ENCODE data around the gene KCNK6. TPM values are rescaled to one million over a fixed set of nuclear protein-coding genes. Genes with fewer than 3 reads are reported as not detected.

Gene KCNK6
- total RNA-seq, 4 donors from 2014 or later, result 2.3 to 13.0 (median 4.2) TPM

DNA sequence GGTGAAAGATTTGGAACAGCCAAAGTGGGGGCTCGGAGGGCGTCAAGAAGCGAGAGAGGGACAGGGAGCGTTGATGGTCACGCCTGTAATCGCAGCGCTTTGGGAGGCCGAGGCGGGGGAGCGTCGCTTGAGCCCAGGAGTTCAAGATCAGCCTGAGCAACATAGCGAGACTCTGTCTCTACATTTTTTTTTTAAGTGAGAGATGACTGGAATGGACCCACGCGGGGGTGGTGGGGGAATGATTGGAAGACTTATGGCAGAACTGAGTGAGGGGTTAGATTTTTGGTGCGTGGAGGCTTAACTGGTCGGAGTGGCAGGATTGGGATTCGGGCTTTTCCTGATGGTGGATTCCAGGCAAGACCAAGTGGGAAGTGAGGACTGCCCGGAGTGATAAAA is 55.5 kb downstream of the KCNK6 start:
- TF ChIP-seq, protein P1, sequence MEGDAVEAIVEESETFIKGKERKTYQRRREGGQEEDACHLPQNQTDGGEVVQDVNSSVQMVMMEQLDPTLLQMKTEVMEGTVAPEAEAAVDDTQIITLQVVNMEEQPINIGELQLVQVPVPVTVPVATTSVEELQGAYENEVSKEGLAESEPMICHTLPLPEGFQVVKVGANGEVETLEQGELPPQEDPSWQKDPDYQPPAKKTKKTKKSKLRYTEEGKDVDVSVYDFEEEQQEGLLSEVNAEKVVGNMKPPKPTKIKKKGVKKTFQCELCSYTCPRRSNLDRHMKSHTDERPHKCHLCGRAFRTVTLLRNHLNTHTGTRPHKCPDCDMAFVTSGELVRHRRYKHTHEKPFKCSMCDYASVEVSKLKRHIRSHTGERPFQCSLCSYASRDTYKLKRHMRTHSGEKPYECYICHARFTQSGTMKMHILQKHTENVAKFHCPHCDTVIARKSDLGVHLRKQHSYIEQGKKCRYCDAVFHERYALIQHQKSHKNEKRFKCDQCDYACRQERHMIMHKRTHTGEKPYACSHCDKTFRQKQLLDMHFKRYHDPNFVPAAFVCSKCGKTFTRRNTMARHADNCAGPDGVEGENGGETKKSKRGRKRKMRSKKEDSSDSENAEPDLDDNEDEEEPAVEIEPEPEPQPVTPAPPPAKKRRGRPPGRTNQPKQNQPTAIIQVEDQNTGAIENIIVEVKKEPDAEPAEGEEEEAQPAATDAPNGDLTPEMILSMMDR (IDR thresholded peaks at IDR 0.05), result no peak
- TF ChIP-seq EP300 (IDR thresholded peaks at IDR 0.05) (no peak), POLR2AphosphoS5 (IDR thresholded peaks at IDR 0.05) (no peak), POLR2A (IDR thresholded peaks at IDR 0.05; ENCODE audit: low read depth) (no peak)
- H3K4me1 ChIP-seq, result peaks cover 23 to 38% (median 31%) of the 10 kb centered on the region in 4 donors
- no peaks in the 10 kb centered on the region for H3K9me3 ChIP-seq
- no peak for DNase-seq (ENCODE audit: extremely low spot score)
- peaks cover 6 to 40% (median 38%) of the 10 kb centered on the region in 4 donors for H3K36me3 ChIP-seq
- intact Hi-C loops (cut with DNase I), result loop anchor here (2.0 kb wide), 1 partner anchor 38 kb away; no protein-coding TSS in a partner anchor
- H3K27me3 ChIP-seq, result peaks cover 0 to 4% (median 0%) of the 10 kb centered on the region in 4 donors
- peak overlapping the region; percentile 87 to 90 (median 90) for H3K4me3 ChIP-seq
- WGBS, result 2% methylated on average over 17 of the region's 18 CpGs
- H3K27ac ChIP-seq (replicated peaks in 1 of 4), result peak overlapping the region; percentile 90 to 92 (median 91)

GRCh38 chr19:38375748-38376147 is 56.1 kb downstream of the KCNK6 start:
- peaks cover 8 to 47% (median 44%) of the 10 kb centered on the region in 4 donors for H3K36me3 ChIP-seq
- H3K4me3 ChIP-seq, result peak overlapping the region; percentile 87 to 90 (median 90)
- intact Hi-C loops (cut with DNase I), result loop anchor here (2.0 kb wide), 1 partner anchor 39 kb away; no protein-coding TSS in a partner anchor
- H3K4me1 ChIP-seq, result peaks cover 23 to 38% (median 31%) of the 10 kb centered on the region in 4 donors
- no peaks in the 10 kb centered on the region for H3K9me3 ChIP-seq
- H3K27ac ChIP-seq (replicated peaks in 1 of 4), result peak overlapping the region in 1 of 4 donors; percentile 92
- H3K27me3 ChIP-seq, result no peaks in the 10 kb centered on the region
- WGBS, result 85% methylated on average over 5 of the region's 5 CpGs
- TF ChIP-seq, protein P1 (IDR thresholded peaks at IDR 0.05), result no peak
- TF ChIP-seq POLR2A (IDR thresholded peaks at IDR 0.05; ENCODE audit: low read depth), result peak; percentile 15
- no peak for DNase-seq (ENCODE audit: extremely low spot score)

- Histone ChIP-seq H3K36me3 (peaks cover 16 to 55% (median 53%) of the 10 kb centered on the region in 4 donors), H3K27ac (replicated peaks in 1 of 4) (no peak overlapping the region), H3K4me3 (peak overlapping the region in 1 of 4 donors; percentile 90), H3K4me1 (peaks cover 23 to 38% (median 31%) of the 10 kb centered on the region in 4 donors), H3K27me3 (peaks cover 0 to 6% (median 0%) of the 10 kb centered on the region in 4 donors), H3K9me3 (no peaks in the 10 kb centered on the region)
- WGBS, result 86% methylated on average over 3 of the region's 3 CpGs
- no peak for DNase-seq (ENCODE audit: extremely low spot score)
- intact Hi-C loops (cut with DNase I), result no loop called here
- TF ChIP-seq EP300 (IDR thresholded peaks at IDR 0.05) (no peak), POLR2AphosphoS5 (IDR thresholded peaks at IDR 0.05) (no peak), POLR2A (IDR thresholded peaks at IDR 0.05; ENCODE audit: low read depth) (no peak)
- TF ChIP-seq, protein P1 (IDR thresholded peaks at IDR 0.05), result no peak
These were observed 56.9 kb downstream of the KCNK6 start for GRCh38 chr19:38376576-38376975.

DNA sequence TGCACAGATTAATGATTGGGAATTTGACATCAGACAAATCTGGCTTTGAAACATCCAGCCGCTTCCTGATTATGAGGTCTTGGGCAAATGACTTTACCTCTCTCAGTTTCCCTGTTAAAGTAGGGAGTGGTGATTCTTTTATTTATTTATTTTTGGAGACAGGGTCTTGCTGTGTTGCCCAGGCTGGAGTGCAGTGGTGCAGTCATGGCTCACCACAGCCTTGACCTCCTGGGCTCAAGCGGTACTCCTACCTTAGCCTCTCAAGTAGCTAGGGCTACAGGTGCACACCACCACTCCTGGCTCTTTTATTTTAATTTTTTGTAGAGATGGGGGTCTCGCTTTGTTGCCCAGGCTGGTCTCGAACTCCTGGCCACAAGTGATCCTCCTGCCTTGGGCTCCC is 57.4 kb downstream of the KCNK6 start:
- H3K4me3 ChIP-seq, result no peak overlapping the region
- no peak for DNase-seq (ENCODE audit: extremely low spot score)
- H3K36me3 ChIP-seq, result peaks cover 19 to 60% (median 57%) of the 10 kb centered on the region in 4 donors
- intact Hi-C loops (cut with DNase I), result no loop called here
- H3K27me3 ChIP-seq, result peaks cover 0 to 11% (median 0%) of the 10 kb centered on the region in 4 donors
- H3K9me3 ChIP-seq, result no peaks in the 10 kb centered on the region
- 91% methylated on average over 4 of the region's 4 CpGs for WGBS
- TF ChIP-seq POLR2AphosphoS5 (IDR thresholded peaks at IDR 0.05), result no peak
- no peak for TF ChIP-seq EP300 (IDR thresholded peaks at IDR 0.05)
- TF ChIP-seq POLR2A (IDR thresholded peaks at IDR 0.05; ENCODE audit: low read depth), result no peak
- TF ChIP-seq, protein P1 (IDR thresholded peaks at IDR 0.05), result no peak
- no peak overlapping the region for H3K27ac ChIP-seq (replicated peaks in 1 of 4)
- peaks cover 23 to 38% (median 31%) of the 10 kb centered on the region in 4 donors for H3K4me1 ChIP-seq

DNA sequence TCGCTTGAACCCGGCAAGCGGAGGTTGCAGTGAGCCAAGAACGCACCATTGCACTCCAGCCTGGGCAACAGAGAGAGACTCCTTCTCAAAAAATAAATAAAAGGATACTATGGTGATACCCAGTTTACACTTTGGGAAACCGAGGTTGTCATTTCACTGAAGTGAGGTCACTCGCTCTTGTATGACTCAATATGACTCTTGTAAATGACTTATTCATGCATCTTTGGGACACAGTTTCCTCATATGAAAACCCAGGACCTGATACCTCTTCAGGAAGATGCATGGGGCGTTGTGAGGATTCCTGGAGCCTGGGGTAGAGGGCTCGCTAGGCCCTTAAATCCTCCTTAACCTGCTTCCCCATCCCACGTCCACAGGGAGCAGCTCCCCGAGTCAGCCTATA is 59.2 kb downstream of the KCNK6 start:
- no peaks in the 10 kb centered on the region for H3K9me3 ChIP-seq
- WGBS, result 97% methylated on average over 9 of the region's 10 CpGs
- H3K27ac ChIP-seq (replicated peaks in 1 of 4), result no peak overlapping the region
- no peak overlapping the region for H3K4me3 ChIP-seq
- H3K4me1 ChIP-seq, result peaks cover 23 to 36% (median 29%) of the 10 kb centered on the region in 4 donors
- peaks cover 0 to 28% (median 0%) of the 10 kb centered on the region in 4 donors for H3K27me3 ChIP-seq
- DNase-seq (ENCODE audit: extremely low spot score), result no peak
- intact Hi-C loops (cut with DNase I), result no loop called here
- no peak for TF ChIP-seq POLR2A (IDR thresholded peaks at IDR 0.05; ENCODE audit: low read depth)
- TF ChIP-seq, protein P1 (IDR thresholded peaks at IDR 0.05), result no peak
- no peak for TF ChIP-seq EP300 (IDR thresholded peaks at IDR 0.05)
- no peak for TF ChIP-seq POLR2AphosphoS5 (IDR thresholded peaks at IDR 0.05)
- peaks cover 35 to 78% (median 76%) of the 10 kb centered on the region in 4 donors for H3K36me3 ChIP-seq
